HL-60/S4 (cell line): ENCODE measurements around the gene TBC1D9.

Experiments used
- in situ Hi-C: fragments of 300-500 bp; cut with MboI; formaldehyde crosslinking; loops from 2 replicates; pipeline ENCODE4 v1.14.3; 2022; ENCODE audit warnings: low sequenced_read_pairs

TBC1D9 gene

GRCh38 chr4:140628016-140628415, 128.2 kb downstream of the TBC1D9 start:
- in situ Hi-C loops = no loop called here

DNA sequence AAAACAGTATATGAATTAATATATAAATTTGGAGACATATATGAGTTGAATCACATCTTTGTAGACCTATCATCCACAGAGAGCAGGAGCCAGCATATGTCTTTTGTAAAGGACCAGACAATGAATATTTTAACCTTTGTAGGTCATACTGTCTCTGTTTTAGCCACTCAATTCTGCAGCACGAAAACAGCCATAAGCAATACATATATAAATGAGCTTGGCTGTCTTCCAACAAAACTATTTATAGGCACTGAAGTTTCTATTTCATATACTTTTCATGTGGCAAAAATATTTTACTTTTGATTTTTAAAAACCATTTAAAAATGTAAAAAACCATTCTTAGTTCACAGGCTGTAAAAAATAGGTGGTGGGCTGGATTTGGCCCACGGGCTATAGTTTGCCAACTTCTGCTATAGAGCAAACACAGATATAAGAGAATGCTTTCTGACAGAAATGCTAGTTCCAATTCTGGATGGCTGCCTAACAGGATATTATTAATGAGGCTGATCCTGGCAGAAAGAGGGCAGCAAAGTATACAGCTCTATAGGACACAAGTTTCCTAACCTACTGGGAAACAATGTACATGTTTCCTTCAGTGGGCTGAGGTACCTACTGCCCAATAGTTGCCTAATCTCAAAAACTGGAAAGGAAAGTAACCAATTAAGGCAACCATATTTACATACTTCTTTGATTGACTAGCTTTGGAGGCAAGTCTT, 129.4 kb downstream of the TBC1D9 start:
- in situ Hi-C loops = no loop called here

DNA sequence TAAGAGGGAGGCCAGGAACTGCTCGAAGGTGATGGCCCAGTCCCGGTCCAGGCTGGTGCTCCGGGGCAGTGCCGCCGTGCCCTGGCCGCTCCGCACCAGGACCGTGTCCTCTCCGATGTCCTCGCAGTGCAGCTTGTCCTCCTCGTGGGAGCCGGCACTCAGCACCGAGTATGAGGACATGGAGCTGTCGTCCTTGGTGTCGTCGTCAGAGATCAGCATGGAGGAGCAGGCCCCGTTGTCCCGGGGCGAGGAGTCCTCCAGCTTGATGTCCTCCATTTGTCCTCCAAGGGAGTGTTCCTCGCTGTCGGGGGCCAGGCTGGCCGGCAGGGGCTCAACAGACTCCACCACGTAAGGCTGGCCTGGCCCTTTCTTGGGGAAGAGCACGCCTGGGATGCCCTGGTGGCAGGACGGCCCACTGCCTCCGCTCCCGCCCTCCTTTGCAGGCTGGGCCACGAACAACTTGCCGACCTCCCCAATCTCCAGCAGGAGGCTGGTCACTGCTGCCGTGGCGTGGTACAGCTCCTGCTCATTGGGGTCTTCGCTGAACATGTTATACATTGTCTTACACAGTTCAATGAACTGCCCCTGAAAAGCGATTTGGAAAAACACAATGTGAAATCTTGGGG, 133.7 kb downstream of the TBC1D9 start:
- in situ Hi-C loops = loop anchor here (25.0 kb wide), 1 partner anchor 260 kb away; the partner anchor contains the start of gene SCOC

- in situ Hi-C loops = loop anchor here (25.0 kb wide), 1 partner anchor 259 kb away; the partner anchor contains the start of gene SCOC
These were observed 135.0 kb downstream of the TBC1D9 start for GRCh38 chr4:140621161-140621560.

DNA sequence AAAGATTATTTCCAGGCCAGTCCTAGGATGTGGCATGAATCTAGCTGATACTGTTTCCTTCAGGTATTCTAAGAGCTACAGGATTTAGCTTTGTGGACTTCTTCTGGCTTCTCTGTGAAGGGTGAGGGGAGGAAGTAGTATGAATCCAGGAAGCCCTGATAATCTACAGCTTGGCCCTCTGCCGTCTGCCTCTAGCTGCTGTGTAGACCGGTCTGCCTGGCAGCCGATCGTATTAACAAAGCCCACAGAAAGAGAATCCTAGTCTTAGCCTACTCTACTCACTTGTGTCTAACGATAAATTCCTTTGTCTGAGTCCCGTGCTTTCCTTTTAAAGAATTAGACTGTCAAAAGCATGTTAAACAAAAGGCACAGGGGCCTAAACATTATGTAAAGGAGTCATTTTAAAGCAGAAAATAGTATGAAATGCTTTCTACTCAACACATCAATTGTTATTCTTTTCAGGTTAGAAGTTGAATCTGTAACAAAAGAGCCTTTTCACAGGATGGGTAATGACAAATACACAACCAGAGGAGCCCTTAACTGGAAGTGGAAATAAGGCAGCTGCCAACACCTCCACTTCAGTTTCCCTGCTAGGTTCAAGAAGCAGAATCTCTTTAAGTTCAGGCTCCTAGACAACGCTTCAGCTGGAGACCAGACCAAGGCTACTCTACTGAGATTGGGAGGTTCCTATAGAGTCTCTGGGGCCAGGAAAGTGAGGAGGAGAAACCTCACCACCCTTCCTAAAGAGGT, 138.5 kb downstream of the TBC1D9 start:
- in situ Hi-C loops = loop anchor here (25.0 kb wide), 1 partner anchor 255 kb away; the partner anchor contains the start of gene SCOC

GRCh38 chr4:140615451-140615850, 140.7 kb downstream of the TBC1D9 start:
- in situ Hi-C loops = loop anchor here (25.0 kb wide), 1 partner anchor 253 kb away; the partner anchor contains the start of gene SCOC

DNA sequence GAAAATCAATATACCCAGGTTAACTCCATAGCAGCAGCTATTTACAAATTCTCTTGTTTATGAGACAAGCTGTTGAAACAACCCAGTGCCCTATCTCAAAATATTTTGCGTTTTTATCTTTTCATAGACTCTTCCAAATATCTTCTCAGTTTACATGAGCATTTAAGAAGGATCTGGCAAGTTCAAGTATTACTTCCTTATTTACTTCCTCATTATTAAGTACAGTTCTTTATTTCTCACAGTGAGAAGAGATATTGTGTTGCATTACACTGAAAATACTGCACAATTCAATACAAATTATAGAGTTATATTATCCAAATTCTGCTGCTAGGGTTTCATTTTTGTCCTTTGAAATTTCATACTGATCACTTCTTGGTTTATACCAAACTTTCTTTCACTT, 143.8 kb downstream of the TBC1D9 start:
- in situ Hi-C loops = loop anchor here (25.0 kb wide), 1 partner anchor 250 kb away; the partner anchor contains the start of gene SCOC

DNA sequence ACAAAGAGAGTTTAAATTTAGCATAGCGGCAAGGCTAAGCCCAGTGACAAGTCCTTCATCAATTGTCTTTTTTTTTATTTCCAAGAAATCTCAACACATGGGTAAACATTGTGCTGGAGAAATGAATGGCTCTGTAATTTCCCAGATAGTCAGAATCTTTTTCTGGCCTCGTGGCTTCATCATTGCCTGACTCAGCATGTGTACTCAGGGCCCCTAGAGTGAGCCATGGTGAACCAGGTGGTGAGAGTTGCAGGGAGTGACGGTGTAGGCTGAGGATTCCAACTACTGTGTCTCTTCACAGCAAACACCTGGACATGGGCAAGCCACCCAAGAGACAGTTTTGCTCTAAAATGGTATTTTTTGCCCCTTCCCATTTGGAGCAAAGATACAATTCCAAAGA, 144.3 kb downstream of the TBC1D9 start:
- in situ Hi-C loops = loop anchor here (25.0 kb wide), 1 partner anchor 250 kb away; the partner anchor contains the start of gene SCOC

GRCh38 chr4:140609548-140610425, 146.4 kb downstream of the TBC1D9 start:
- in situ Hi-C loops = loop anchor here (25.0 kb wide), 1 partner anchor 247 kb away; the partner anchor contains the start of gene SCOC

DNA sequence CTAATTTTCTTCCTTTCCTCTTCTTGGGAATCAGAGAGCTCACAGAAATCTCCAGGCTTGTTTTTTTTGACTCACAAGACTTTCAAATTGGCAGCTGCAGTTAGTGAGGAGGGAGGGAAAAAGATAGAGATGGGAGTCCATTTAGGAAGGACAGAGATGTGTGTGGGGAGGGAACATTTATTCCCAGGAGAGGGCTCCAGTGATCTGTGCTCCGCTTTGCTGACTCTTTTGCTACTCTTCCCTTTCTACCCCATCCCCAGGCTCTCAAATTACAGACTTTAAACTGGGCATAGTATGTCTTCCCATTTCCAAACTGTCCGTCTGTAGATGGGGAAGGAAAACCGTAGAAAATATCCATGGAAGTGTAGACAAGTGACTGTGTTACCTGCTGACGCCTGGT, 148.3 kb downstream of the TBC1D9 start:
- in situ Hi-C loops = loop anchor here (25.0 kb wide), 1 partner anchor 246 kb away; the partner anchor contains the start of gene SCOC

- in situ Hi-C loops = loop anchor here (25.0 kb wide), 1 partner anchor 242 kb away; the partner anchor contains the start of gene SCOC
These were observed 151.6 kb downstream of the TBC1D9 start for GRCh38 chr4:140604544-140604943.

DNA sequence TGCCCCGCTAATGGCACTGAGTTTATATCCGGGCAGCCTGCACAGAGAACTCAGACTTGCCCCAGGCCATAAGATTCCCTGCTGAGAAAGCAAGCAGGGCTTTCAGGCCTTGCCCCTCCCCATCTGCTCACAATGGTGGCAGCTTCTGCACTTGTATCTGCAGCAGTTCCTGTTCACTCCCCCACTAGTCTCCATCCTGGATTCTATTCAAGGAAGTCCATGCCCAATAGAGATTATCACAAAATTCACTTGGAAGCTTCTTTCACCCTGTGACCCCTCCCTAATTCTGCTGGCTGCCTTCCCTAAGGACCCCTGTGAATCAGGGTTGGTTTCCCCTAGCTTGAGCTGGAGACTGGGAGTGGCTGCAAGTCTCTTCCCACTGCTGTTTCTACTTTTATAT, 152.9 kb downstream of the TBC1D9 start:
- in situ Hi-C loops = loop anchor here (25.0 kb wide), 1 partner anchor 241 kb away; the partner anchor contains the start of gene SCOC

GRCh38 chr4:140602714-140603113, 153.5 kb downstream of the TBC1D9 start:
- in situ Hi-C loops = loop anchor here (25.0 kb wide), 1 partner anchor 240 kb away; the partner anchor contains the start of gene SCOC

- in situ Hi-C loops = loop anchor here (25.0 kb wide), 1 partner anchor 238 kb away; the partner anchor contains the start of gene SCOC
These were observed 155.8 kb downstream of the TBC1D9 start for GRCh38 chr4:140600408-140600807.

- in situ Hi-C loops = no loop called here
These were observed 161.1 kb downstream of the TBC1D9 start for GRCh38 chr4:140595065-140595464.

DNA sequence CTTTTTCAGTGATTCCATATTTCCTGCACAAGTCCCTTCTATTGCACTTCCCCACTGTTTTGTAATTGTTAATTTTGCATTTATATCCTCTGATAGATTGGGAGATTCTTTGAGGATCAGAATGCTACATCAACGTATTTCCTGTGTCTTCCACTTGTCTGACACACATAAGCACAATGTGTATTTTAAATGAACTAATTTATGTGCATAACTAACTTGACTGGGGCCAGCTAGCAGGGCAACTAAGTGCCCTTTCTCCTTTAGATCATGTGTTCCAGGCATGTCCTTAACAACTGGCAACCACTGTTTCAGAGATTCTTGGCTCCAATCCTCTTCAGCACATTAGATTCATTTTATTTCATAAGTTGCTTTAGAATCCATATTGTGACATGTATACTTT, 171.7 kb downstream of the TBC1D9 start:
- in situ Hi-C loops = no loop called here

- in situ Hi-C loops = no loop called here
These were observed 175.1 kb downstream of the TBC1D9 start for GRCh38 chr4:140581078-140581477.

- in situ Hi-C loops = no loop called here
These were observed 176.9 kb downstream of the TBC1D9 start for GRCh38 chr4:140579278-140579677.

GRCh38 chr4:140575489-140575888, 180.7 kb downstream of the TBC1D9 start:
- in situ Hi-C loops = no loop called here

DNA sequence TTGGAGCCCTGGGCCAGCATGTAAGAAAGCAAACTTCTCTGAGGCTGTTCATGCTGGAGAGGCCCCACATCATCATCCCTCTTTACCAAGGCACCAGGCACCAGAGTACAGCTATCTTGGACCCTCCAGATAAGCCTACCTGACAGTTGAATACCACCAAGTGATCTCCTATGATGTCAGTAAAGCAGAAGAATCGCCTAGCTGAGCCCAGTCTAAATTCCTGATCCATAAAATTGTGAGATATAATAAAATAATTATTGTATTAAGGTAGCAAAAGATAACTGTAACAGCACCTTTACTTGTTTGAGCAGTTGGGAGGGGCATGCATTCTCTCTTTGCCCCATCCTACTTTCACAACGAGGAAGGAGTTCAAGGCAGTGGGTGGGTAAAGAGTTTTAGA, 184.6 kb downstream of the TBC1D9 start:
- in situ Hi-C loops = no loop called here
